Measurements from ENCODE around the gene GPX4.

The GPX4 gene

DNA sequence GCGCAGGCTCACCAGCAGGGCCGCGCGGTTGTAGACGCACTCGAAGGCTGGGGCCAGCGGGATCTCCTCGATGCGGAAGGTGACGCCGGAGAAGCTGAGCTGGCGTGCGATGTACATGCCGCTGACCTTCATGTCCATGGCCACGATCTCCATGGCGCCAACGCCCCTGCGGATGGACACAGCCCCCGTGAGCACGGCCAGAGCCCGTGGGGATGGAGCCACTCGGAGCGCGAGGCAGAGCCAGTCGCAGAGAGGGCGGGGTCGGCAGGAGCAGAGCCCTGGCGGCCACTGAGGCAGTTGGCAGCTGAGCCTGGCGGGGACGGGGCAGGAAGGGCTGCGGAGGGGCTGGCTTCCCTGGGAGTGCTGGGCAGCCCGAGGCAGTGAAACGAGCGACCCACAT, 15.2 kb downstream of the GPX4 start:
- no peak for TF ChIP-seq FOXP2 (optimal IDR thresholded peaks at IDR 0.05; ENCODE audit: borderline replicate concordance, extremely low read depth, extremely low read length, insufficient read depth)
- no peak for TF ChIP-seq POLR2AphosphoS5 (IDR thresholded peaks at IDR 0.05; ENCODE audit: low read depth, low read length)
- TF ChIP-seq, protein P1, sequence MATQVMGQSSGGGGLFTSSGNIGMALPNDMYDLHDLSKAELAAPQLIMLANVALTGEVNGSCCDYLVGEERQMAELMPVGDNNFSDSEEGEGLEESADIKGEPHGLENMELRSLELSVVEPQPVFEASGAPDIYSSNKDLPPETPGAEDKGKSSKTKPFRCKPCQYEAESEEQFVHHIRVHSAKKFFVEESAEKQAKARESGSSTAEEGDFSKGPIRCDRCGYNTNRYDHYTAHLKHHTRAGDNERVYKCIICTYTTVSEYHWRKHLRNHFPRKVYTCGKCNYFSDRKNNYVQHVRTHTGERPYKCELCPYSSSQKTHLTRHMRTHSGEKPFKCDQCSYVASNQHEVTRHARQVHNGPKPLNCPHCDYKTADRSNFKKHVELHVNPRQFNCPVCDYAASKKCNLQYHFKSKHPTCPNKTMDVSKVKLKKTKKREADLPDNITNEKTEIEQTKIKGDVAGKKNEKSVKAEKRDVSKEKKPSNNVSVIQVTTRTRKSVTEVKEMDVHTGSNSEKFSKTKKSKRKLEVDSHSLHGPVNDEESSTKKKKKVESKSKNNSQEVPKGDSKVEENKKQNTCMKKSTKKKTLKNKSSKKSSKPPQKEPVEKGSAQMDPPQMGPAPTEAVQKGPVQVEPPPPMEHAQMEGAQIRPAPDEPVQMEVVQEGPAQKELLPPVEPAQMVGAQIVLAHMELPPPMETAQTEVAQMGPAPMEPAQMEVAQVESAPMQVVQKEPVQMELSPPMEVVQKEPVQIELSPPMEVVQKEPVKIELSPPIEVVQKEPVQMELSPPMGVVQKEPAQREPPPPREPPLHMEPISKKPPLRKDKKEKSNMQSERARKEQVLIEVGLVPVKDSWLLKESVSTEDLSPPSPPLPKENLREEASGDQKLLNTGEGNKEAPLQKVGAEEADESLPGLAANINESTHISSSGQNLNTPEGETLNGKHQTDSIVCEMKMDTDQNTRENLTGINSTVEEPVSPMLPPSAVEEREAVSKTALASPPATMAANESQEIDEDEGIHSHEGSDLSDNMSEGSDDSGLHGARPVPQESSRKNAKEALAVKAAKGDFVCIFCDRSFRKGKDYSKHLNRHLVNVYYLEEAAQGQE (IDR thresholded peaks at IDR 0.05; ENCODE audit: insufficient read depth in 1 of 2, low read depth in 2 of 2, low read length in 2 of 2) = no peak
- no peak for TF ChIP-seq TAF1 (IDR thresholded peaks at IDR 0.05; ENCODE audit: borderline replicate concordance, insufficient read depth, low read length)
- no peak for TF ChIP-seq SIN3A (IDR thresholded peaks at IDR 0.05; ENCODE audit: borderline replicate concordance, insufficient read depth, low read length)

DNA sequence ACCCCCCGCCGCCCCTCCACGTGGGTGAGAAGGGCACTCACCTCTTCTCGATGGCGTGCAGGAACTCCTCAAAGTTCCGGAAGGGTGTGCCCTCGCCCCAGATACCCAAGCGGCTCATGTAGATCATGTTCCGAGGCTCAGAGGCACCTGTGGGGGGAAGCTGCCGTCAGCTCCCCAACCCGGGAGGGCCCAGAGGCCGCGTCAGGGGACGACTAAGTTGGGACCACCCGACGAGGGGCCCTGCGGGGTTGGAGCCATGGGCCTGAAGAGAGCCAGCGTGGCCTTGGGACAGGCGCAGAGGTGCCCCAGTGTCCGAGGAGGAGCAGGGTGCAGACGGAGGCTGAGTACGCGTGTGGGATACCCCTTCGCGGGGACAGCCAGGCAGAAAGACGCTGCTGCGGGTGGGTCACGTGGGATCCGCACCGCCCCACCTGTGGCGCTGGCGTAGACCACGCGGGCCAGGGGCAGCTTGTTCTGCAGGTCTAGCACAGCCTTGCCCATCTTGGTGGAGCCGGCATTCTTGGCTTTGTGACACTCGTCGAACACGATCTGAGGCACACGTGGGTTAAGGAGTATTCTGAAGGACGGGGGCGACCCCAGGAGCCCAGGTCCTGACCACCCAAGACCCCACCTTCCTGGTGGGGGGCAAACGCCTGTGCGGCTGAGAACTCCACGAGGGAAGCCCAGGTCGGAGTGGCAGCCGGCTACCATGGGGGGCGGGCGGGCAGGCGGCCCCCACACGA, 15.9 kb downstream of the GPX4 start:
- TF ChIP-seq TAF1 (IDR thresholded peaks at IDR 0.05; ENCODE audit: borderline replicate concordance, insufficient read depth, low read length) = no peak
- no peak for TF ChIP-seq POLR2AphosphoS5 (IDR thresholded peaks at IDR 0.05; ENCODE audit: low read depth, low read length)
- no peak for TF ChIP-seq SIN3A (IDR thresholded peaks at IDR 0.05; ENCODE audit: borderline replicate concordance, insufficient read depth, low read length)
- TF ChIP-seq, protein P1 (IDR thresholded peaks at IDR 0.05; ENCODE audit: insufficient read depth in 1 of 2, low read depth in 2 of 2, low read length in 2 of 2) = no peak

GRCh38 chr19:1121395-1121794, 17.6 kb downstream of the GPX4 start:
- TF ChIP-seq POLR2AphosphoS5 (IDR thresholded peaks at IDR 0.05; ENCODE audit: low read depth, low read length) = no peak
- TF ChIP-seq FOXP2 (optimal IDR thresholded peaks at IDR 0.05; ENCODE audit: borderline replicate concordance, extremely low read depth, extremely low read length, insufficient read depth) = no peak
- TF ChIP-seq, protein P1 (IDR thresholded peaks at IDR 0.05; ENCODE audit: insufficient read depth in 1 of 2, low read depth in 2 of 2, low read length in 2 of 2) = no peak
- TF ChIP-seq SIN3A (IDR thresholded peaks at IDR 0.05; ENCODE audit: borderline replicate concordance, insufficient read depth, low read length) = no peak
- TF ChIP-seq TAF1 (IDR thresholded peaks at IDR 0.05; ENCODE audit: borderline replicate concordance, insufficient read depth, low read length) = no peak

DNA sequence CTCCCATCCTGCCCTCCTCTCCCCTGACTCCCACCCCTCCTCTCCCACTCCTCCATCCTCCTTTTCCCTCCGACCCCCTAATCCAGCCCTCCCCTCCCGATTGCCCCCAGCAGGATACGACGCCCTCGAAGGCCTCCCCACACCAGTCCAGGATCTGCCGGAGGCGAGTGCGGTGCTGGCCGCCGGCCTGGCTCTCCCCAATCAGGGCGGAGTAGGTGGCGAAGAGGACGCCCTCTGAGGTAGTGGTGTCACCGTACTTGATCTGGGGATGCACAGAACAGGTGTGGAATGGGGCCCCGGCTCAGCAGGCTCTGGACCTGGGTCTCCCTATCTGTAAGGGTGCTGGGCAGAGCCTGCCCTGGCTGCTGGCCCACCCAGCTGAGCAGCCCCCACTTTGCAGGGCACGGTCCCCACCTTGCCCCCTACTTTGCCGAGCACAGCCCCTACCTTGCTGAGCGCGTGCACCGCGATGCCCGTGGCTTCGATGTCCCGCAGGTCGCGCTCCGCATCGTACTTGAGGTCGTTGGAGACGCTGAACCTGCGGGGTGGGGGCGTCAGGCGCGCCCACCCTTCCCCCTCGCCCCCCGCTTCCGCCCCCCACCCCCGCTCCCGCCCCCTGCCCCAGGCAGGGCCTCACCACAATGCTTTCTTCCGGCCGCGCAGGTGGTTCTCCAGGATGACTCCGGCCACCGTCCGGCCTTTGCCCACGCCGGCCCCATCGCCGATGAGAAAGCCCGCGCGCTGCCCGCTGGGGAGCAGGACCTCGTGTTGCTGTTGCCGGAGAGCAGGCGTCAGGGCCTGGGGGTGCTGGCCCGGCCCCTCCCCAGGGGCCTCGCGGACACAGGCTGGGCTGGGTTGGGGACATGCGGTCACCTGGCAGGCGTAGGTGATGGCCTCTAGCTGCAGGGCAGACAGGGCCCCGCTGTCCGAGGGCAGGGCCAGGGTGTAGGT, 18.5 kb downstream of the GPX4 start:
- TF ChIP-seq TAF1 (IDR thresholded peaks at IDR 0.05; ENCODE audit: borderline replicate concordance, insufficient read depth, low read length) (no peak), SIN3A (IDR thresholded peaks at IDR 0.05; ENCODE audit: borderline replicate concordance, insufficient read depth, low read length) (no peak), POLR2AphosphoS5 (IDR thresholded peaks at IDR 0.05; ENCODE audit: low read depth, low read length) (no peak), FOXP2 (optimal IDR thresholded peaks at IDR 0.05; ENCODE audit: borderline replicate concordance, extremely low read depth, extremely low read length, insufficient read depth) (no peak)
- TF ChIP-seq, protein P1 (IDR thresholded peaks at IDR 0.05; ENCODE audit: insufficient read depth in 1 of 2, low read depth in 2 of 2, low read length in 2 of 2) = no peak
